Measurements from ENCODE around the gene PREP.

GRCh38 chr6:105301756-105302616 is 100.9 kb downstream of the PREP start:
- no peak for TF ChIP-seq POLR2A (IDR thresholded peaks at IDR 0.05)
- TF ChIP-seq CTCF (IDR thresholded peaks at IDR 0.05): no peak
